GM23248 (cell line): ENCODE measurements around the gene ULK4. TPM values are rescaled to one million over a fixed set of nuclear protein-coding genes. Genes with fewer than 3 reads are reported as not detected.
"Not testable (repeated sequence)": the region's sequence is repeated elsewhere in the genome, so short reads cannot be mapped to it uniquely, and the experiment has no call there.

Source experiments
- DNase-seq: peaks from one replicate; pipeline ENCODE4 v3.0.0-alpha.2; 2015
- H2AFZ ChIP-seq: fragments of 200-600 bp; sonication (generic); 2 replicates; pipeline ENCODE4 v1.6.1; 2016; ENCODE audit warnings: antibody characterized with exemption
- H3F3A ChIP-seq: fragments of 200-600 bp; sonication (generic); 2 replicates; pipeline ENCODE4 v1.6.1; 2016; ENCODE audit warnings: mild to moderate bottlenecking, antibody characterized with exemption, mixed run types; ENCODE audit not compliant: insufficient read depth
- H3K27ac ChIP-seq: fragments of 200-600 bp; sonication (generic); 2 replicates; pipeline ENCODE4 v1.5.1; 2016; ENCODE audit warnings: mild to moderate bottlenecking
- H3K27me3 ChIP-seq: fragments of 200-600 bp; sonication (generic); replicated peaks from 2 replicates; pipeline ENCODE4 v1.6.1; 2016; ENCODE audit warnings: mild to moderate bottlenecking; ENCODE audit not compliant: insufficient read depth
- H3K36me3 ChIP-seq: fragments of 200-600 bp; sonication (generic); 2 replicates; pipeline ENCODE4 v1.6.1; 2016; ENCODE audit warnings: low read depth, mild to moderate bottlenecking
- H3K4me1 ChIP-seq: fragments of 200-600 bp; sonication (generic); 2 replicates; pipeline ENCODE4 v1.6.1; 2016; ENCODE audit warnings: mild to moderate bottlenecking; ENCODE audit not compliant: insufficient read depth
- H3K4me2 ChIP-seq: fragments of 200-600 bp; sonication (generic); one replicate; pipeline ENCODE4 v1.6.1; 2016; ENCODE audit warnings: mild to moderate bottlenecking; ENCODE audit not compliant: unreplicated experiment
- H3K4me3 ChIP-seq: fragments of 200-600 bp; sonication (generic); 2 replicates; pipeline ENCODE4 v1.5.1; 2016; ENCODE audit warnings: mild to moderate bottlenecking
- H3K79me2 ChIP-seq: fragments of 200-600 bp; sonication (generic); 2 replicates; pipeline ENCODE4 v1.6.1; 2016; ENCODE audit warnings: mild to moderate bottlenecking; ENCODE audit not compliant: insufficient read depth
- H3K9ac ChIP-seq: fragments of 200-600 bp; sonication (generic); 2 replicates; pipeline ENCODE4 v1.6.1; 2016; ENCODE audit warnings: mild to moderate bottlenecking
- H3K9me2 ChIP-seq: fragments of 200-600 bp; sonication (generic); 2 replicates; pipeline ENCODE4 v1.6.1; 2016; ENCODE audit warnings: mixed run types, mild to moderate bottlenecking, moderate library complexity; ENCODE audit not compliant: insufficient read depth
- H3K9me3 ChIP-seq: fragments of 200-600 bp; sonication (generic); one replicate; pipeline ENCODE4 v1.6.1; 2017; ENCODE audit warnings: low read depth
- H4K20me1 ChIP-seq: fragments of 200-600 bp; sonication (generic); 2 replicates; pipeline ENCODE4 v1.6.0; 2016; ENCODE audit not compliant: insufficient read depth
- EZH2 ChIP-seq: fragments of 200-600 bp; sonication (generic); IDR thresholded peaks from 2 replicates; pipeline ENCODE4 v1.6.1; 2018; ENCODE audit warnings: antibody characterized with exemption, mild to moderate bottlenecking; ENCODE audit not compliant: insufficient read depth, poor library complexity, severe bottlenecking
- EZH2phosphoT487 ChIP-seq: fragments of 200-600 bp; sonication (generic); IDR thresholded peaks from 2 replicates; pipeline ENCODE4 v1.6.1; 2018; ENCODE audit warnings: antibody characterized with exemption, moderate library complexity, mild to moderate bottlenecking, low read depth; ENCODE audit not compliant: insufficient read depth
- WGBS, 2 experiments: methylation state at CpG; one replicate each; pipeline ENCODE4 v1.1.6; 2015 to 2017; ENCODE audit warnings: low lambda C conversion rate in 2 of 2, low coverage in 1 of 2; ENCODE audit errors: missing lambda C conversion rate in 2 of 2; 5-methylcytosine and 5-hydroxymethylcytosine counted together
- in situ Hi-C: fragments of 300-500 bp; cut with MboI; formaldehyde crosslinking; loops from 2 replicates; pipeline ENCODE4 v1.15.0; 2020
- polyA plus RNA-seq: library from polyadenylated mRNA; unstranded; fragments of >200 nt; fragmentation: Nextera tagmentation; extraction: Ambion mirVana; gene quantifications from 2 replicates; pipeline ENCODE4 v1.2.1, GENCODE V29; 2016
- total RNA-seq: library from RNA; depleted of rRNA; stranded (reverse); fragments of >200 nt; shearing (Covaris generic); gene quantifications from 2 replicates; pipeline ENCODE4 v1.2.3, GENCODE V29; 2014

The ULK4 gene
- total and polyA plus RNA-seq, 2 experiments from 2014 or later, result 3.5 to 20.3 TPM

DNA sequence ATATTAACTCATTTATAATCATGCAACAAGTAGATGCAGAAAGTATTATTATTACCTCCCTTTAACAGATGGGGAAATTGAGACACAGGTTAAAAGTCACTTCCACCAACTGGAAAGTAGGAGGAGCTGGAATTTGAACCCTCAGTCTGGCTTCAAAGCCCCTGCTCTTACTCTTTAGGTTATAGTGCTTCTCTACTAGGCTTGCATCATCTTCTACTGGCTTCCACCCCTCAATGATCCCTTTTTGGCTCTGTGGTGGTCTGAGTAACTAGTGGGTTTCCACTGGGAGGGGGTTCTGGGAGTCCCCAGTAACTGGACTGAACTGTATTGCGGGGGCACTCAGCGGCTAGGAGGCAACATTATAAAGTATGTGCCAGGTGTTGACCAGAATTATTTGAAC lies 671.6 kb downstream of the ULK4 start:
- H3K9me2 ChIP-seq, result no peaks in the 10 kb centered on the region
- WGBS, 2 experiments, result 86 to 93% methylated on average over 2 of the region's 2 CpGs
- H3K9ac ChIP-seq, result no peak overlapping the region
- no peak for TF ChIP-seq EZH2phosphoT487
- no peak for TF ChIP-seq EZH2
- H3K4me3 ChIP-seq, result no peak overlapping the region
- H3K4me2 ChIP-seq, result no peak overlapping the region
- DNase-seq, result no peak
- no peak overlapping the region for H2AFZ ChIP-seq
- no peaks in the 10 kb centered on the region for H3K9me3 ChIP-seq
- H3K4me1 ChIP-seq, result no peaks in the 10 kb centered on the region
- in situ Hi-C loops, result no loop called here
- no peak overlapping the region for H3K27ac ChIP-seq
- H4K20me1 ChIP-seq, result no peaks in the 10 kb centered on the region
- H3K79me2 ChIP-seq, result no peaks in the 10 kb centered on the region
- no peaks in the 10 kb centered on the region for H3K27me3 ChIP-seq
- H3F3A ChIP-seq, result no peaks in the 10 kb centered on the region
- H3K36me3 ChIP-seq, result no peaks in the 10 kb centered on the region

DNA sequence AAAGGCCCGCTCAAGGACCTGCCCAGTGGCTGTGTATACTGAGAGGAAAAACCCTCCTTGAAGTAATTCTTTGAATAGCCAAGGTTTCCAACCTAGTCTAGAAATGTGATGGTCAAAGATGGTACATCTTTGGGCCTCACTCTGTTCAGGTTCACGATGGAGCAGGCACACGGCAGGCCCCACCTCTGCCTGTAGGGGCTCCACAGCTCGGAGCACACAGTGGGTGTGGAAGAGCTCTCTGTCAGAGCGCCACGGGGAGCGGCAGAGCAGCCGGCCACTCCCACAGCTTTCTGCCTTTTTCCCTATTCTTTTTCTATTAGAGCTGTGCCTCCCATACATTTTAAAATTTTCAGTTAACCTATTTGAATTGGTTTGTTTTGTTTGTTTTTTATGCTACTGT lies 673.1 kb downstream of the ULK4 start:
- Histone ChIP-seq H3K4me2 (no peak overlapping the region), H3K27ac (no peak overlapping the region), H2AFZ (no peak overlapping the region), H3K79me2 (no peaks in the 10 kb centered on the region), H3K9ac (no peak overlapping the region), H3K4me1 (no peaks in the 10 kb centered on the region), H3K9me2 (no peaks in the 10 kb centered on the region), H3K27me3 (no peaks in the 10 kb centered on the region), H4K20me1 (no peaks in the 10 kb centered on the region), H3F3A (no peaks in the 10 kb centered on the region), H3K4me3 (no peak overlapping the region), H3K9me3 (no peaks in the 10 kb centered on the region), H3K36me3 (no peaks in the 10 kb centered on the region)
- DNase-seq, result no peak
- TF ChIP-seq EZH2, result no peak
- TF ChIP-seq EZH2phosphoT487, result no peak
- in situ Hi-C loops, result no loop called here
- 80 to 81% methylated on average over 8 of the region's 8 CpGs for WGBS, 2 experiments

DNA sequence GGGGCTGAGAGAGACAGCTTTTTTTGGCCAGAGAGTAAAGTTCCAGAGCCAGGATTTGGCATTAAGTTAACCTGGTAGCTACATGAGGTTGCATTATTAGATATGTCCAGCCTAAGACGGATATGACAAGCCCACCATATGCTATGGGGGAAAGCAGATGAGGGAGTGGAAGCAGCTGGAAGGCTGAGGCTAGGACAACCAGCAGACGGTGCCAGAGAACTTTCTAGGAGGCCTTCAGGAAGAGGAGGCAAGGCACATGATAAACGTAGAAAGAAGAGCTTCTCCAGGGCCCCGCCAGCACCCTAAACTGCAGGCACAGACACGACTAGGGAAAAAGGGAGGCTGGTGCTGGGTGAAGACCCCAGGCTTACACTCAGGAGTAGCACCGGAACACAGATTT lies 675.6 kb downstream of the ULK4 start:
- Histone ChIP-seq H3K27me3 (no peaks in the 10 kb centered on the region), H3K9me3 (no peaks in the 10 kb centered on the region), H3K4me3 (no peak overlapping the region), H3K9ac (no peak overlapping the region), H3K79me2 (no peaks in the 10 kb centered on the region), H3K4me1 (no peaks in the 10 kb centered on the region), H3K9me2 (no peaks in the 10 kb centered on the region), H3K36me3 (no peaks in the 10 kb centered on the region), H3K4me2 (no peak overlapping the region), H3F3A (no peaks in the 10 kb centered on the region), H2AFZ (no peak overlapping the region), H3K27ac (no peak overlapping the region), H4K20me1 (no peaks in the 10 kb centered on the region)
- 51 to 69% methylated on average over 6 of the region's 6 CpGs for WGBS, 2 experiments
- TF ChIP-seq EZH2 (no peak), EZH2phosphoT487 (no peak)
- in situ Hi-C loops, result no loop called here
- DNase-seq, result no peak

DNA sequence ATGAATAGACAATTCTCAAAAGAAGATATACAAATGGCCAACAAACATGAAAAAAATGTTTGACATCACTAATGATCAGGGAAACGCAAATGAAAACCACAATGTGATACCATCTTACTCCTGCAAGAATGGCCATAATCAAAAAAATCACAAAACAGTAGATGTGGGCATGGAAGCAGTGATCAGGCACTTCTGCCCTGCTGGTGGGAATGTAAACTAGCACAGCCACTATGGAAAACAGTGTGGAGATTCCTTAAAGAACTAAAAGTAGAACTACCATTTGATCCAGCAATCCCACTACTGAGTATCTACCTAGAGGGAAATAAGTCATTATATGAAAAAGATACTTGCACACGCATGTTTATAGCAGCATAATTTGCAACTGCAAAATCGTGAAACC lies 677.0 kb downstream of the ULK4 start:
- H3K4me1 ChIP-seq, H3K4me2 ChIP-seq, H3K9me3 ChIP-seq, H3K79me2 ChIP-seq, H3K4me3 ChIP-seq, H4K20me1 ChIP-seq, H3K36me3 ChIP-seq, DNase-seq, H3K9me2 ChIP-seq, H2AFZ ChIP-seq, H3K9ac ChIP-seq, H3K27ac ChIP-seq, H3K27me3 ChIP-seq, in situ Hi-C loops, H3F3A ChIP-seq: not testable (repeated sequence)
- WGBS, 2 experiments, result 63% methylated on average over 3 of the region's 3 CpGs

DNA sequence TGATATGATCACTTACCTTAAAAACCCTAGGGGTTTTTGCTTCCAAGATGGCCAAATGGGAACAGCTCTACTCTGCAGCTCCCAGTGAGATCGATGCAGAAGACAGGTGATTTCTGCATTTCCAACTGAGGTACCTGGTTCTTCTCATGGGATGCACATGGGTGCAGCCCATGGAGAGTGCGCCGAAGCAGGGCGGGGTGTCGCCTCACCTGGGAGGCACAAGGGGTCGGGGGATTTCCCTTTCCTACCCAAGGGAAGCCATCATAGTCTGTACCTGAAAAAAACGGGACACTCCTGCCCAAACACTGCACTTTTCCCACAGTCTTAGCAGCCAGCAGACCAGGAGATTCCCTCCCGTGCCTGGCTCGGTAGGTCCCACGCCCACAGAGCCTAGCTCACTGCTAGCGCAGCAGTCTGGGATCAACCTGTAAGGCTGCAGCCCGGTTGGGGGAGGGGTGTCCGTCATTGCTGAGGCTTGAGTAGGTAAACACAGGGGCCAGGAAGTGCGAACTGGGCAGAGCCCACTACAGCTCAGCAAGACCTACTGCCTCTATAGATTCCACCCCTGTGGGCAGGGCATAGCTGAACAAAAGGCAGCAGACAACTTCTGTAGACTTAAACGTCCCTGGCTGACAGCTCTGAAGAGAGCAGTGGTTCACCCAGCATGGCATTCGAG lies 684.0 kb downstream of the ULK4 start:
- H3K9me3 ChIP-seq, result no peaks in the 10 kb centered on the region
- no peak overlapping the region for H3K4me2 ChIP-seq
- no peak overlapping the region for H3K27ac ChIP-seq
- H3K4me3 ChIP-seq, result no peak overlapping the region
- no peaks in the 10 kb centered on the region for H3K36me3 ChIP-seq
- H3K79me2 ChIP-seq, result no peaks in the 10 kb centered on the region
- WGBS, 2 experiments, result 60% methylated on average over 16 of the region's 16 CpGs
- H3K4me1 ChIP-seq, result peaks cover 15% of the 10 kb centered on the region
- peaks cover 15% of the 10 kb centered on the region; the same call in 1 of the 2 replicates for H3F3A ChIP-seq
- no peaks in the 10 kb centered on the region for H3K27me3 ChIP-seq
- no peak overlapping the region for H2AFZ ChIP-seq
- TF ChIP-seq EZH2phosphoT487, result no peak
- no peak for TF ChIP-seq EZH2
- no peak for DNase-seq
- in situ Hi-C loops, result no loop called here
- H3K9ac ChIP-seq, result no peak overlapping the region
- no peaks in the 10 kb centered on the region for H3K9me2 ChIP-seq
- H4K20me1 ChIP-seq, result no peaks in the 10 kb centered on the region
